Suprapubic skin (tissue), 3 donors: ENCODE data around the gene DOCK6.

Experiments used
- POLR2AphosphoS5 ChIP-seq, 3 donors: sonication (generic); formaldehyde crosslinking; IDR thresholded peaks; one replicate each; pipeline ENCODE4 v1.6.1; 2017; ENCODE audit warnings: antibody characterized with exemption in 3 of 3
- TF ChIP-seq, protein P1 (sequence below), 2 donors: fragments of 200-600 bp in 1 of 2; fragments of 450-650 bp in 1 of 2; sonication (generic) in 1 of 2; IDR thresholded peaks; one replicate each; pipeline ENCODE4 v1.5.1; 2016 to 2019; ENCODE audit warnings: antibody characterized with exemption in 2 of 2, mild to moderate bottlenecking in 1 of 2, moderate library complexity in 1 of 2

- TF ChIP-seq, protein P1, sequence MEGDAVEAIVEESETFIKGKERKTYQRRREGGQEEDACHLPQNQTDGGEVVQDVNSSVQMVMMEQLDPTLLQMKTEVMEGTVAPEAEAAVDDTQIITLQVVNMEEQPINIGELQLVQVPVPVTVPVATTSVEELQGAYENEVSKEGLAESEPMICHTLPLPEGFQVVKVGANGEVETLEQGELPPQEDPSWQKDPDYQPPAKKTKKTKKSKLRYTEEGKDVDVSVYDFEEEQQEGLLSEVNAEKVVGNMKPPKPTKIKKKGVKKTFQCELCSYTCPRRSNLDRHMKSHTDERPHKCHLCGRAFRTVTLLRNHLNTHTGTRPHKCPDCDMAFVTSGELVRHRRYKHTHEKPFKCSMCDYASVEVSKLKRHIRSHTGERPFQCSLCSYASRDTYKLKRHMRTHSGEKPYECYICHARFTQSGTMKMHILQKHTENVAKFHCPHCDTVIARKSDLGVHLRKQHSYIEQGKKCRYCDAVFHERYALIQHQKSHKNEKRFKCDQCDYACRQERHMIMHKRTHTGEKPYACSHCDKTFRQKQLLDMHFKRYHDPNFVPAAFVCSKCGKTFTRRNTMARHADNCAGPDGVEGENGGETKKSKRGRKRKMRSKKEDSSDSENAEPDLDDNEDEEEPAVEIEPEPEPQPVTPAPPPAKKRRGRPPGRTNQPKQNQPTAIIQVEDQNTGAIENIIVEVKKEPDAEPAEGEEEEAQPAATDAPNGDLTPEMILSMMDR (IDR thresholded peaks at IDR 0.05), result no peak
- TF ChIP-seq POLR2AphosphoS5 (IDR thresholded peaks at IDR 0.05), result no peak
Observed at GRCh38 chr19:11166281-11167142, 95.8 kb downstream of the DOCK6 start.
